AG10803 (cell line): ENCODE data around the gene PVALEF.

ENCODE experiments used
- DNase-seq: peaks from one replicate; pipeline ENCODE4 v3.0.0; 2010; ENCODE audit warnings: low read depth
- H3K4me3 ChIP-seq: 2 replicates; pipeline ENCODE4 v1.5.1; 2011; ENCODE audit warnings: mild to moderate bottlenecking, low read length, control low read depth
- CTCF ChIP-seq: conservative IDR thresholded peaks from 2 replicates; pipeline ENCODE4 v1.5.1; 2011; ENCODE audit warnings: mild to moderate bottlenecking, low read length, control low read depth, inconsistent platforms

Gene PVALEF

DNA sequence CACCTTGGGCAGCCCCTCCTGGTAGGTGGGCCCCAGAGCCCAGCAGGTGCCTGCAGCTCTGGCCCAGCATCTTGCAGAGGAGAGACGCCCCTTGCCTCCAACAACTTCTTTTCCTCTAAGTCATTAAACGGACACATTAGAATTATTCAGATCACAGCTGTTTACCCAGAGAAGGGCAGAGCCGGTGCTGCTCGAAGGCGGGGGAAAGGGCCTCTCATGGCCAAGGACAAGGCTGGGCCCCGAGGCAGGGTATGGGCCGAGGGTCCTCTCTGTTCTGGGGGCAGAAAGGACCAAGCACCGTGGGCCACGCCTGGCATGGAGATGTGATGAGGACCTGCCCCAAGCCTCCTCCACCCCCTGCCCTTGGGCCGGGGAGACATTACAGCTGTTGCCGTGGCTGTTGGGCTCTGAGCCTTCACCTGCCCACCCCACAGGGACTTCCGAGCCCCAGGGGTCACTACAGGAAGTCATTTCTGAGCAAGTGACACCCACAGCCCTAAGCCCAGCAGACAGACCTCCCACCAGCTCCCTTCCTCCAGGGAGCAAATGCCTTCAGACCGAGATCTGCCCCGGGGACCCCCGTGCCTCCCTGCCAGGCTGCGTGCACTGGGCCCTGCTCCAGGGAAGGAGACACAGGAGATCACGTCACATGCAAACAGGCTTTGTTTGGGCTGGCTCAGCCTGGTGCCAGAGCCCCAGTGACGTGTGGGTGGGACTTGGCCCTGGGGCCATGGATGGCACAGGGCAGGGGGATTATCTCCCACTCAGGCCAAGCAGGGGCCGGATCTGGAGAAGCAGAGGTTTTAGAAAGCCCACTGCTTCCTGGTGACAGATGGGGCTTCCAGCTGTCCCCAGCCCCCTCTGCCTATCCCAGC lies 699 bp upstream of the PVALEF start:
- TF ChIP-seq CTCF, result no peak
- DNase-seq, result no peak
- H3K4me3 ChIP-seq, result no peak overlapping the region

GRCh38 chr17:81166033-81166492 lies 756 bp downstream of the PVALEF start, which contains the start of gene AATK:
TSS of gene AATK (minus strand) at chr17:81166221. CDS start at chr17:81165992, 229 bp downstream.
- TF ChIP-seq CTCF, result no peak
- no peak for DNase-seq
- no peak within 1 kb of the TSS for H3K4me3 ChIP-seq

DNA sequence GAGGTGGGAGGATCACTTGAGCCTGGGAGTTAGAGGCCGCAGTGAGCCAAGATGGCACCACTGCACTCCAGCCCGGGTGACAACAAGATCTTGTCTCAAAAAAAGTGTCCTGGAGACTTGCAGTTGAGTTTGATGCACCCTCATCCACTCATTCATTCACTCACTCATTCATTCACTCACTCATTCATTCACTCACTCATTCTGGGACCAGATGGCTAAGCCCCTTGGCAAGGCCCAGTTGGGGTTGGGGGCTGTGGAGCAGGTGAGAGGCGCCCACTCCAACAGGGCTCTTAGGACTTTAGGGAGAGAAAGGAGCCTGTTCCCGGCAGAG lies 1.9 kb downstream of the PVALEF start:
- no peak for TF ChIP-seq CTCF
- no peak overlapping the region for H3K4me3 ChIP-seq
- no peak for DNase-seq

DNA sequence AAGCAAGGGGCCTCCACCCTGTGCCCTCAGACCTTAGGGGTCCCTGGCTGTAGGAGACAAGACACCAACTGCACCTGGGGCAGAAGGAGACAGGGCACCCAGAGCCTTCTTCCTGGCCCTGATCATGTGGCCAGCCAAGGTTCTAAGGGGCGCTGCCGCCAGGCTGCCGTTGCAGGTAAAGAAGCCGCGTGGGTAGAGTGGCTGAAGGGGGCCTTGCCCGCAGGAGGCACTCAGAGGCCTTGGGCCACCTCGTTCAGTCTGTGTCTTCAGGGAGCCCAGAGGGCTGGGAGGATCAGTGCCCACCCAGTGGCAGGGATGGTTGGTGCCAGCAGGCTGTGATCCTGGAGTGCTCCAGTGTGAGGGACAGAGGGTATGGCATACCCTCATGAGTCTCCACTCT lies 2.3 kb downstream of the PVALEF start:
- no peak overlapping the region for H3K4me3 ChIP-seq
- no peak for TF ChIP-seq CTCF
- DNase-seq, result no peak

DNA sequence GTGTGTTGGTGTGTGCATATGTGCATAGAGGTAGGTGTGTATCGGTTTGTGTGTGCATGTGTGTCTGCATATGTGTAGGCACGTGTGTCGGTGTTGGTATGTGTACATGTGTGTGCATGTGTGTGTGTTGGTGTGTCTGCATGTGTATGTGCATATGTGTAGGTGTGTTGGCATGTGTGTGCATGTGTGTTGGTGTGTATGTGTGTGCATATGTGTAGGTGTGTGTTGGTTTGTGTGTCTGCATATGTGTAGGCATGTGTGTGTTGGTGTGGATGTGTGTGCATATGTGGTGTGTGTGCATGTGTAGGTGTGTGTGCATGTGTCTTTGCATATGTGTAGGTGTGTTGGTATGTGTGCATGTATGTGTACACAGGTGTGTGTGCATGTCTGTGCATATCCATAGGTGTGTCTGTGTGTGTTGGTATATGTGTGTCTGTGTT lies 4.6 kb downstream of the PVALEF start:
- no peak overlapping the region for H3K4me3 ChIP-seq
- no peak for DNase-seq
- TF ChIP-seq CTCF, result no peak

- H3K4me3 ChIP-seq, result no peak overlapping the region
- no peak for DNase-seq
- no peak for TF ChIP-seq CTCF
Measured at GRCh38 chr17:81170727-81171494, 5.6 kb downstream of the PVALEF start.
